CD8-positive, alpha-beta memory T cell (primary cell): ENCODE measurements around the gene TENM4. TPM values are rescaled to one million over a fixed set of nuclear protein-coding genes. Genes with fewer than 3 reads are reported as not detected.
"Not testable (repeated sequence)": the region's sequence is repeated elsewhere in the genome, so short reads cannot be mapped to it uniquely, and the experiment has no call there.

Experiments
- CTCF ChIA-PET: fragments of 350-600 bp; sonication (Branson Sonifier 250); formaldehyde crosslinking; loops from one replicate; lab custom pipeline; 2021; ENCODE audit warnings: antibody characterized with exemption; lab: Charles Lee
- POLR2A ChIA-PET: fragments of 350-600 bp; sonication (Branson Sonifier 250); formaldehyde crosslinking; loops from one replicate; lab custom pipeline; 2021; ENCODE audit warnings: antibody characterized with exemption; lab: Charles Lee
- DNase-seq, 5 donors: peaks; one replicate each; pipeline versions ENCODE4 v3.0.0 to v3.0.0-alpha.2; 2020 to 2022; ENCODE audit warnings: mixed read lengths in 1 of 5
- H3K27ac ChIP-seq: one replicate; pipeline ENCODE4 v1.7.0; 2013; ENCODE audit warnings: low read depth, mild to moderate bottlenecking, low read length, moderate library complexity
- H3K27me3 ChIP-seq: 2 replicates; pipeline ENCODE4 v1.7.0; 2013; ENCODE audit warnings: low read length, mild to moderate bottlenecking; ENCODE audit not compliant: insufficient read depth, poor library complexity, severe bottlenecking
- H3K36me3 ChIP-seq: 2 replicates; pipeline ENCODE4 v1.7.0; 2013; ENCODE audit warnings: mild to moderate bottlenecking, low read length, moderate library complexity; ENCODE audit not compliant: insufficient read depth
- H3K4me1 ChIP-seq: 2 replicates; pipeline ENCODE4 v1.7.0; 2013; ENCODE audit warnings: mild to moderate bottlenecking, low read length, moderate library complexity; ENCODE audit not compliant: insufficient read depth
- H3K4me3 ChIP-seq: 2 replicates; pipeline ENCODE4 v1.7.0; 2013; ENCODE audit warnings: mild to moderate bottlenecking, low read length
- H3K9me3 ChIP-seq: 2 replicates; pipeline ENCODE4 v1.7.0; 2013; ENCODE audit warnings: mild to moderate bottlenecking, low read length
- H3K27ac Mint-ChIP-seq, 8 donors: one replicate each; pipeline ENCODE4 v1.8.0; 2020 to 2021; ENCODE audit warnings: mixed read lengths in 8 of 8, mild to moderate bottlenecking in 6 of 8, inconsistent platforms in 3 of 8, moderate library complexity in 3 of 8
- H3K27me3 Mint-ChIP-seq, 2 donors: one replicate each; pipeline ENCODE4 v1.8.0; 2020 to 2021; ENCODE audit warnings: mixed read lengths in 2 of 2, mild to moderate bottlenecking in 1 of 2, moderate library complexity in 1 of 2
- H3K36me3 Mint-ChIP-seq, 3 donors: one replicate each; pipeline ENCODE4 v1.8.0; 2020 to 2021; ENCODE audit warnings: mixed read lengths in 3 of 3, inconsistent platforms in 1 of 3, mild to moderate bottlenecking in 1 of 3
- H3K4me1 Mint-ChIP-seq, 3 donors: one replicate each; pipeline ENCODE4 v1.8.0; 2020 to 2021; ENCODE audit warnings: mixed read lengths in 3 of 3, inconsistent platforms in 1 of 3, mild to moderate bottlenecking in 1 of 3
- H3K4me3 Mint-ChIP-seq, 7 donors: one replicate each; pipeline ENCODE4 v1.8.0; 2020 to 2021; ENCODE audit warnings: mixed read lengths in 7 of 7, mild to moderate bottlenecking in 6 of 7, moderate library complexity in 4 of 7, inconsistent platforms in 2 of 7
- H3K9me3 Mint-ChIP-seq, 5 donors: one replicate each; pipeline ENCODE4 v1.8.0; 2020 to 2022; ENCODE audit warnings: mixed read lengths in 5 of 5, mild to moderate bottlenecking in 3 of 5, moderate library complexity in 2 of 5, inconsistent platforms in 1 of 5
- polyA plus RNA-seq: library from polyadenylated mRNA; unstranded; fragments of 300-500 nt; fragmentation: Illumina TruSeq; gene quantifications from one replicate; pipeline ENCODE4 v1.2.3, GENCODE V29; 2021
- total RNA-seq, 2 experiments: library from RNA; stranded (reverse); gene quantifications; one replicate each; pipeline ENCODE4 v1.2.3, GENCODE V29; 2021

Gene TENM4
- total and polyA plus RNA-seq, 3 experiments from 2014 or later = not detected

- Histone ChIP-seq H3K27me3 (no peaks in the 10 kb centered on the region), H3K36me3 (no peaks in the 10 kb centered on the region), H3K4me1 (no peaks in the 10 kb centered on the region), H3K9me3 (no peaks in the 10 kb centered on the region), H3K4me3 (no peak overlapping the region), H3K27ac (no peak overlapping the region)
- ChIA-PET CTCF (no interaction called here), POLR2A (no interaction called here)
- no peaks in the 10 kb centered on the region for H3K4me1 Mint-ChIP-seq
- no peak for DNase-seq
- no peak overlapping the region for H3K4me3 Mint-ChIP-seq
- H3K9me3 Mint-ChIP-seq = peaks cover 0 to 11% (median 4%) of the 10 kb centered on the region in 5 donors
- no peak overlapping the region for H3K27ac Mint-ChIP-seq
- no peaks in the 10 kb centered on the region for H3K27me3 Mint-ChIP-seq
- H3K36me3 Mint-ChIP-seq = no peaks in the 10 kb centered on the region
Measured at GRCh38 chr11:79195209-79195608, 245.6 kb downstream of the TENM4 start.

- H3K36me3 Mint-ChIP-seq = no peaks in the 10 kb centered on the region
- H3K4me3 Mint-ChIP-seq = no peak overlapping the region
- no peak overlapping the region for H3K27ac Mint-ChIP-seq
- H3K4me1 Mint-ChIP-seq = no peaks in the 10 kb centered on the region
- Histone ChIP-seq H3K36me3 (no peaks in the 10 kb centered on the region), H3K27ac (no peak overlapping the region), H3K9me3 (no peaks in the 10 kb centered on the region), H3K4me1 (no peaks in the 10 kb centered on the region), H3K27me3 (no peaks in the 10 kb centered on the region), H3K4me3 (no peak overlapping the region)
- CTCF ChIA-PET = no interaction called here
- H3K9me3 Mint-ChIP-seq = peaks cover 0 to 7% (median 4%) of the 10 kb centered on the region in 5 donors
- no peak for DNase-seq
- H3K27me3 Mint-ChIP-seq = no peaks in the 10 kb centered on the region
- POLR2A ChIA-PET = no interaction called here
Measured at GRCh38 chr11:79193663-79194310, 247.0 kb downstream of the TENM4 start.

- DNase-seq = no peak
- H3K9me3 ChIP-seq = no peaks in the 10 kb centered on the region
- H3K4me1 ChIP-seq = no peaks in the 10 kb centered on the region
- H3K27me3 ChIP-seq = no peaks in the 10 kb centered on the region
- ChIA-PET CTCF (no interaction called here), POLR2A (no interaction called here)
- Mint-ChIP-seq H3K27me3 (no peaks in the 10 kb centered on the region), H3K36me3 (no peaks in the 10 kb centered on the region), H3K27ac (no peak overlapping the region), H3K4me3 (no peak overlapping the region), H3K9me3 (peaks cover 0 to 6% (median 2%) of the 10 kb centered on the region in 5 donors), H3K4me1 (no peaks in the 10 kb centered on the region)
- no peak overlapping the region for H3K4me3 ChIP-seq
- no peak overlapping the region for H3K27ac ChIP-seq
- H3K36me3 ChIP-seq = no peaks in the 10 kb centered on the region
Measured at GRCh38 chr11:79192836-79193235, 248.0 kb downstream of the TENM4 start.

- H3K27me3 ChIP-seq, H3K27ac ChIP-seq, H3K9me3 ChIP-seq, CTCF ChIA-PET, H3K36me3 ChIP-seq, H3K27me3 Mint-ChIP-seq, DNase-seq, POLR2A ChIA-PET, H3K4me3 ChIP-seq, H3K4me1 ChIP-seq, H3K9me3 Mint-ChIP-seq, H3K4me3 Mint-ChIP-seq, H3K27ac Mint-ChIP-seq, H3K4me1 Mint-ChIP-seq, H3K36me3 Mint-ChIP-seq: not testable (repeated sequence)
Measured at GRCh38 chr11:79191716-79192115, 249.1 kb downstream of the TENM4 start.

- H3K4me3 Mint-ChIP-seq, CTCF ChIA-PET, H3K4me3 ChIP-seq, H3K36me3 ChIP-seq, H3K9me3 ChIP-seq, H3K27ac ChIP-seq, H3K9me3 Mint-ChIP-seq, H3K27ac Mint-ChIP-seq, H3K27me3 Mint-ChIP-seq, H3K36me3 Mint-ChIP-seq, POLR2A ChIA-PET, H3K4me1 ChIP-seq, H3K27me3 ChIP-seq, H3K4me1 Mint-ChIP-seq, DNase-seq: not testable (repeated sequence)
Measured at GRCh38 chr11:79190553-79190952, 250.3 kb downstream of the TENM4 start.

GRCh38 chr11:79189601-79190000, 251.2 kb downstream of the TENM4 start:
- ChIA-PET POLR2A (no interaction called here), CTCF (no interaction called here)
- Mint-ChIP-seq H3K27me3 (no peaks in the 10 kb centered on the region), H3K4me3 (no peak overlapping the region), H3K27ac (no peak overlapping the region), H3K4me1 (no peaks in the 10 kb centered on the region), H3K36me3 (no peaks in the 10 kb centered on the region), H3K9me3 (peaks cover 0 to 9% (median 2%) of the 10 kb centered on the region in 5 donors)
- H3K4me1 ChIP-seq = no peaks in the 10 kb centered on the region
- no peak overlapping the region for H3K4me3 ChIP-seq
- no peaks in the 10 kb centered on the region for H3K9me3 ChIP-seq
- no peak overlapping the region for H3K27ac ChIP-seq
- no peak for DNase-seq
- H3K27me3 ChIP-seq = no peaks in the 10 kb centered on the region
- H3K36me3 ChIP-seq = no peaks in the 10 kb centered on the region

GRCh38 chr11:79189055-79189454, 251.8 kb downstream of the TENM4 start:
- DNase-seq = no peak
- Mint-ChIP-seq H3K4me3 (no peak overlapping the region), H3K36me3 (no peaks in the 10 kb centered on the region), H3K9me3 (peaks cover 0 to 3% (median 1%) of the 10 kb centered on the region in 5 donors), H3K27ac (no peak overlapping the region), H3K4me1 (no peaks in the 10 kb centered on the region), H3K27me3 (no peaks in the 10 kb centered on the region)
- CTCF ChIA-PET = no interaction called here
- H3K27ac ChIP-seq = no peak overlapping the region
- POLR2A ChIA-PET = no interaction called here
- no peaks in the 10 kb centered on the region for H3K4me1 ChIP-seq
- no peaks in the 10 kb centered on the region for H3K9me3 ChIP-seq
- H3K4me3 ChIP-seq = no peak overlapping the region
- H3K36me3 ChIP-seq = no peaks in the 10 kb centered on the region
- H3K27me3 ChIP-seq = no peaks in the 10 kb centered on the region

- Histone ChIP-seq H3K4me1 (no peaks in the 10 kb centered on the region), H3K4me3 (no peak overlapping the region), H3K27me3 (no peaks in the 10 kb centered on the region), H3K27ac (no peak overlapping the region), H3K36me3 (no peaks in the 10 kb centered on the region), H3K9me3 (no peaks in the 10 kb centered on the region)
- CTCF ChIA-PET = no interaction called here
- no peaks in the 10 kb centered on the region for H3K36me3 Mint-ChIP-seq
- no peaks in the 10 kb centered on the region for H3K27me3 Mint-ChIP-seq
- peaks cover 0 to 6% (median 0%) of the 10 kb centered on the region in 5 donors for H3K9me3 Mint-ChIP-seq
- no peak for DNase-seq
- H3K4me3 Mint-ChIP-seq = no peak overlapping the region
- POLR2A ChIA-PET = no interaction called here
- no peaks in the 10 kb centered on the region for H3K4me1 Mint-ChIP-seq
- H3K27ac Mint-ChIP-seq = no peak overlapping the region
Measured at GRCh38 chr11:79186669-79187068, 254.2 kb downstream of the TENM4 start.
